Measurements from ENCODE around the gene NDUFAF5. TPM values are rescaled to one million over a fixed set of nuclear protein-coding genes. Genes with fewer than 3 reads are reported as not detected.
"Not testable (repeated sequence)": the region's sequence is repeated elsewhere in the genome, so short reads cannot be mapped to it uniquely, and the experiment has no call there.

NDUFAF5 gene
- total RNA-seq, 2 experiments from 2014 or later: 70.8 to 73.5 TPM

DNA sequence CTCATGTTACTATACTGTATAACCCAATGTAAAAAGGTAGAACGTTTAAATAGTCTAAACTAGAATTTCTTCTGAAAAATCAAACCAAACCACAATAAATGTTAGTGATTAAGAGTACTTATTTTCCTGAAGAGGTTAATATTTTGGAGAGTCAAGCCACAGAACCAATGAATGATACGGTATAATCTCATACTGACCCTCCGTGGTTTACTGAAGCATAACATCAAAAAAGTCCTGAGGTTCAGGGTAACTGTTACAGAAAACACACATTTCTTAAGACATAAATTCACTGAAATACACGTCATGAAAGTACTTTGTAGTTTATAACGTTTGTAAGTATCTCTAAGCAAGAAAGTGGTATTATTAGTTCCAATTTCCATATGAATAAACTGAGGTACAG, 29.0 kb upstream of the NDUFAF5 start:
- Histone ChIP-seq H3K4me1 (ENCODE audit: insufficient read depth, low read length) (no peaks in the 10 kb centered on the region), H3K36me3 (ENCODE audit: insufficient read depth, low read length) (peaks cover 47% of the 10 kb centered on the region), H3K27me3 (ENCODE audit: control insufficient read depth in 1 of 2, insufficient read depth in 2 of 2, low read length in 2 of 2) (no peaks in the 10 kb centered on the region), H3K4me3 (ENCODE audit: low read length) (no peak overlapping the region), H3K27ac (ENCODE audit: low read depth in 1 of 2, low read length in 2 of 2) (no peak overlapping the region), H3K9me3 (ENCODE audit: control insufficient read depth in 1 of 2, insufficient read depth in 1 of 2, low read length in 2 of 2) (no peaks in the 10 kb centered on the region)
- POLR2A ChIA-PET: no interaction called here
- H3K4me1 Mint-ChIP-seq (ENCODE audit: low read depth): no peaks in the 10 kb centered on the region
- CTCF ChIA-PET: no interaction called here
- peaks cover 52% of the 10 kb centered on the region for H3K36me3 Mint-ChIP-seq (ENCODE audit: low read depth)
- H3K27me3 Mint-ChIP-seq: no peaks in the 10 kb centered on the region
- H3K9me3 Mint-ChIP-seq: no peaks in the 10 kb centered on the region
- no peak overlapping the region for H3K27ac Mint-ChIP-seq
- no peak for ATAC-seq (ENCODE audit: poor library complexity)
- intact Hi-C loops (cut with DNase I, micrococcal nuclease): no loop called here
- TF ChIP-seq, protein P1, sequence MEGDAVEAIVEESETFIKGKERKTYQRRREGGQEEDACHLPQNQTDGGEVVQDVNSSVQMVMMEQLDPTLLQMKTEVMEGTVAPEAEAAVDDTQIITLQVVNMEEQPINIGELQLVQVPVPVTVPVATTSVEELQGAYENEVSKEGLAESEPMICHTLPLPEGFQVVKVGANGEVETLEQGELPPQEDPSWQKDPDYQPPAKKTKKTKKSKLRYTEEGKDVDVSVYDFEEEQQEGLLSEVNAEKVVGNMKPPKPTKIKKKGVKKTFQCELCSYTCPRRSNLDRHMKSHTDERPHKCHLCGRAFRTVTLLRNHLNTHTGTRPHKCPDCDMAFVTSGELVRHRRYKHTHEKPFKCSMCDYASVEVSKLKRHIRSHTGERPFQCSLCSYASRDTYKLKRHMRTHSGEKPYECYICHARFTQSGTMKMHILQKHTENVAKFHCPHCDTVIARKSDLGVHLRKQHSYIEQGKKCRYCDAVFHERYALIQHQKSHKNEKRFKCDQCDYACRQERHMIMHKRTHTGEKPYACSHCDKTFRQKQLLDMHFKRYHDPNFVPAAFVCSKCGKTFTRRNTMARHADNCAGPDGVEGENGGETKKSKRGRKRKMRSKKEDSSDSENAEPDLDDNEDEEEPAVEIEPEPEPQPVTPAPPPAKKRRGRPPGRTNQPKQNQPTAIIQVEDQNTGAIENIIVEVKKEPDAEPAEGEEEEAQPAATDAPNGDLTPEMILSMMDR (IDR thresholded peaks at IDR 0.05): no peak
- DNase-seq: no peak
- no peak overlapping the region for H3K4me3 Mint-ChIP-seq

DNA sequence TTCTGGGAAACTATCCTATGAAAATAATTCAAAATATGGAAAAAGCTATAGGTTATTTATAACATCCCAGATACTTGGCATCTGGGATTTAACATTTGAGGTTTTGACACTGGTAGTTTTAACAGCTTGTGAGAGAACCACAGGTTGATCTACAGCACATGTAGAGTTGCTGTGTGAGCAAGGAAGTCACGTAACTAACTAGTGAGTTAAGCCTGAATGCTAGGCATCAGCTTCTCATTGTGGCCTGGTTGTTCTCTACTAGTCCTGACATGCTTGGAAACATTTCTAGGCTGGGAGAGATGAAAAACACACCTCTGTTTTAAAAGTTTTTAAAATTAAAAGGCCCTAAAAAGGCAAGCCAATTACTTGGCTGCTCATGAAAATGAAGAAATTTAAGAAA, 28.3 kb upstream of the NDUFAF5 start:
- no peaks in the 10 kb centered on the region for H3K9me3 ChIP-seq (ENCODE audit: control insufficient read depth in 1 of 2, insufficient read depth in 1 of 2, low read length in 2 of 2)
- no peak overlapping the region for H3K27ac ChIP-seq (ENCODE audit: low read depth in 1 of 2, low read length in 2 of 2)
- no peak overlapping the region for H3K27ac Mint-ChIP-seq
- ChIA-PET POLR2A (no interaction called here), CTCF (no interaction called here)
- peaks cover 45% of the 10 kb centered on the region for H3K36me3 Mint-ChIP-seq (ENCODE audit: low read depth)
- DNase-seq (no peak), ATAC-seq (ENCODE audit: poor library complexity) (no peak)
- H3K27me3 Mint-ChIP-seq: no peaks in the 10 kb centered on the region
- H3K36me3 ChIP-seq (ENCODE audit: insufficient read depth, low read length): peaks cover 45% of the 10 kb centered on the region
- H3K27me3 ChIP-seq (ENCODE audit: control insufficient read depth in 1 of 2, insufficient read depth in 2 of 2, low read length in 2 of 2): no peaks in the 10 kb centered on the region
- H3K4me1 Mint-ChIP-seq (ENCODE audit: low read depth): no peaks in the 10 kb centered on the region
- TF ChIP-seq, protein P1 (IDR thresholded peaks at IDR 0.05): no peak
- no peaks in the 10 kb centered on the region for H3K9me3 Mint-ChIP-seq
- no peaks in the 10 kb centered on the region for H3K4me1 ChIP-seq (ENCODE audit: insufficient read depth, low read length)
- H3K4me3 ChIP-seq (ENCODE audit: low read length): no peak overlapping the region
- H3K4me3 Mint-ChIP-seq: no peak overlapping the region
- intact Hi-C loops (cut with DNase I, micrococcal nuclease): no loop called here

DNA sequence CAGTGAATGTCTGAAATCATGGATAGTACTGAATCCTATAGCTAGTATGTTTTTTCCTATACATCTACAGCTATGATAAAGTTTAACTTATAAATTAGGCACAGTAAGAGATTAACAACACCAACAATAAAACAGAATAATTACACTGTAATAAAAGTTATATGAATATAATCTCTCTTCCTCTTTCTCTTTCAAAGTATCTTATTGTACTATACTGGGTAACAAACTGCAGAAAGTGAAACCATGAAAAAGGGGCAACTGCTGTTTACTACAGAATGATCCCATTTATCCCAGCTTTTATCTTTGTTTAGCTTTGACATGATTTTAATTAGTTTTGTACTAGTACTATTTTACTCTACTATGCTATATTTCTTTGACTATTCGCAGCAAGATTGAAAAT, 25.9 kb upstream of the NDUFAF5 start:
- ChIA-PET POLR2A (no interaction called here), CTCF (no interaction called here)
- no peaks in the 10 kb centered on the region for H3K4me1 ChIP-seq (ENCODE audit: insufficient read depth, low read length)
- H3K36me3 Mint-ChIP-seq (ENCODE audit: low read depth): peaks cover 61% of the 10 kb centered on the region
- H3K36me3 ChIP-seq (ENCODE audit: insufficient read depth, low read length): peaks cover 55% of the 10 kb centered on the region
- intact Hi-C loops (cut with DNase I, micrococcal nuclease): no loop called here
- TF ChIP-seq, protein P1 (IDR thresholded peaks at IDR 0.05): no peak
- H3K9me3 Mint-ChIP-seq: no peaks in the 10 kb centered on the region
- H3K27me3 Mint-ChIP-seq: no peaks in the 10 kb centered on the region
- no peak overlapping the region for H3K27ac Mint-ChIP-seq
- ATAC-seq (ENCODE audit: poor library complexity): no peak
- no peak overlapping the region for H3K4me3 ChIP-seq (ENCODE audit: low read length)
- no peaks in the 10 kb centered on the region for H3K4me1 Mint-ChIP-seq (ENCODE audit: low read depth)
- H3K27ac ChIP-seq (ENCODE audit: low read depth in 1 of 2, low read length in 2 of 2): no peak overlapping the region
- H3K27me3 ChIP-seq (ENCODE audit: control insufficient read depth in 1 of 2, insufficient read depth in 2 of 2, low read length in 2 of 2): no peaks in the 10 kb centered on the region
- DNase-seq: no peak
- no peaks in the 10 kb centered on the region for H3K9me3 ChIP-seq (ENCODE audit: control insufficient read depth in 1 of 2, insufficient read depth in 1 of 2, low read length in 2 of 2)
- H3K4me3 Mint-ChIP-seq: no peak overlapping the region

DNA sequence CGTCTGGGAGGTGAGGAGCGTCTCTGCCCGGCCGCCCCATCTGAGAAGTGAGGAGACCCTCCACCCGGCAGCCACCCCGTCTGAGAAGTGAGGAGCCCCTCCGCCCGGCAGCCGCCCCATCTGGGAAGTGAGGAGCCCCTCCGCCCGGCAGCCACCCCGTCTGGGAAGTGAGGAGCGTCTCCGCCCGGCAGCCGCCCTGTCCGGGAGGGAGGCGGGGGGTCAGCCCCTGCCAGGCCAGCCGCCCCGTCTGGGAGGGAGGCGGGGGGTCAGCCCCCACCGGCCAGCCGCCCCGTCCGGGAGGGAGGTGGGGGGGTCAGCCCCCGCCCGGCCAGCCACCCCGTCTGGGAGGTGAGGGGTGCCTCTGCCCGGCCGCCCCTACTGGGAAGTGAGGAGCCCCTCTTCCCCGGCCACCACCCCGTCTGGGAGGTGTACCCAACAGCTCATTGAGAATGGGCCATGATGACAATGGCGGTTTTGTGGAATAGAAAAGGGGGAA, 24.3 kb upstream of the NDUFAF5 start:
- H3K27ac Mint-ChIP-seq; H3K27ac ChIP-seq (ENCODE audit: low read depth in 1 of 2, low read length in 2 of 2); H3K9me3 Mint-ChIP-seq; DNase-seq; H3K27me3 Mint-ChIP-seq; ATAC-seq (ENCODE audit: poor library complexity); H3K4me3 ChIP-seq (ENCODE audit: low read length); H3K27me3 ChIP-seq (ENCODE audit: control insufficient read depth in 1 of 2, insufficient read depth in 2 of 2, low read length in 2 of 2); POLR2A ChIA-PET; CTCF ChIA-PET; H3K4me1 Mint-ChIP-seq (ENCODE audit: low read depth); intact Hi-C loops (cut with DNase I, micrococcal nuclease); H3K9me3 ChIP-seq (ENCODE audit: control insufficient read depth in 1 of 2, insufficient read depth in 1 of 2, low read length in 2 of 2); H3K4me1 ChIP-seq (ENCODE audit: insufficient read depth, low read length); H3K4me3 Mint-ChIP-seq: not testable (repeated sequence)
- peaks cover 77% of the 10 kb centered on the region for H3K36me3 Mint-ChIP-seq (ENCODE audit: low read depth)
- H3K36me3 ChIP-seq (ENCODE audit: insufficient read depth, low read length): peaks cover 56% of the 10 kb centered on the region

All from CD4-positive, alpha-beta T cell (primary cell).